ENCODE measurements around the gene NTN4. TPM values are rescaled to one million over a fixed set of nuclear protein-coding genes. Genes with fewer than 3 reads are reported as not detected.

NTN4 gene
- total and polyA plus RNA-seq, 4 donors = 3.2 to 30.5 (median 15.0) TPM

- Histone ChIP-seq H3K36me3 (ENCODE audit: control insufficient read depth in 4 of 4, insufficient read depth in 3 of 4, low read depth in 1 of 4, low read length in 3 of 4) (no peaks in the 10 kb centered on the region), H3K4me3 (ENCODE audit: low read depth in 1 of 3, low read length in 3 of 3) (no peak overlapping the region), H3K4me1 (ENCODE audit: control insufficient read depth in 4 of 4, insufficient read depth in 4 of 4, low read length in 3 of 4) (no peaks in the 10 kb centered on the region), H3K9ac (ENCODE audit: low read depth in 1 of 2, low read length in 2 of 2) (no peak overlapping the region), H3K27ac (ENCODE audit: low read depth in 1 of 2, low read length in 2 of 2) (no peak overlapping the region), H3K27me3 (ENCODE audit: control insufficient read depth in 4 of 4, insufficient read depth in 4 of 4, low read length in 3 of 4) (no peaks in the 10 kb centered on the region), H3K9me3 (ENCODE audit: control insufficient read depth in 4 of 4, low read length in 3 of 4) (no peaks in the 10 kb centered on the region)
- TF ChIP-seq RXRA (IDR thresholded peaks at IDR 0.05) (no peak), ATF3 (IDR thresholded peaks at IDR 0.05) (no peak), MAX (IDR thresholded peaks at IDR 0.05) (no peak), EGR1 (IDR thresholded peaks at IDR 0.05; ENCODE audit: low read depth in 2 of 2) (no peak), CTCF (IDR thresholded peaks at IDR 0.05; ENCODE audit: low read depth, low read length, missing input control) (no peak), JUND (IDR thresholded peaks at IDR 0.05) (no peak), RAD21 (IDR thresholded peaks at IDR 0.05) (no peak), TAF1 (conservative IDR thresholded peaks at IDR 0.05) (no peak), REST (IDR thresholded peaks at IDR 0.05) (no peak)
- DNase-seq (ENCODE audit: low spot score) = no peak
- 97% methylated on average over 6 of the region's 6 CpGs for WGBS
Observed at GRCh38 chr12:95773320-95773719, 17.2 kb downstream of the NTN4 start.

GRCh38 chr12:95767703-95768102 lies 22.9 kb downstream of the NTN4 start:
- H3K36me3 ChIP-seq (ENCODE audit: control insufficient read depth in 4 of 4, insufficient read depth in 3 of 4, low read depth in 1 of 4, low read length in 3 of 4) = no peaks in the 10 kb centered on the region
- 92% methylated on average over 6 of the region's 6 CpGs for WGBS
- H3K9me3 ChIP-seq (ENCODE audit: control insufficient read depth in 4 of 4, low read length in 3 of 4) = no peaks in the 10 kb centered on the region
- no peak overlapping the region for H3K4me3 ChIP-seq (ENCODE audit: low read depth in 1 of 3, low read length in 3 of 3)
- DNase-seq (ENCODE audit: low spot score) = no peak
- H3K27me3 ChIP-seq (ENCODE audit: control insufficient read depth in 4 of 4, insufficient read depth in 4 of 4, low read length in 3 of 4) = no peaks in the 10 kb centered on the region
- no peak overlapping the region for H3K27ac ChIP-seq (ENCODE audit: low read depth in 1 of 2, low read length in 2 of 2)
- H3K9ac ChIP-seq (ENCODE audit: low read depth in 1 of 2, low read length in 2 of 2) = no peak overlapping the region
- no peaks in the 10 kb centered on the region for H3K4me1 ChIP-seq (ENCODE audit: control insufficient read depth in 4 of 4, insufficient read depth in 4 of 4, low read length in 3 of 4)
- TF ChIP-seq HNF4G (IDR thresholded peaks at IDR 0.05) (no peak), HNF4A (conservative IDR thresholded peaks at IDR 0.05) (no peak), ZBTB33 (IDR thresholded peaks at IDR 0.05) (no peak), FOXA2 (IDR thresholded peaks at IDR 0.05) (no peak), ATF3 (IDR thresholded peaks at IDR 0.05) (no peak), EGR1 (IDR thresholded peaks at IDR 0.05; ENCODE audit: low read depth in 2 of 2) (no peak), MAX (IDR thresholded peaks at IDR 0.05) (no peak), GABPA (IDR thresholded peaks at IDR 0.05 in 1 of 2, conservative IDR thresholded peaks at IDR 0.05 in 1 of 2) (no peak), YY1 (IDR thresholded peaks at IDR 0.05) (no peak), FOXA1 (IDR thresholded peaks at IDR 0.05) (no peak), RAD21 (IDR thresholded peaks at IDR 0.05) (no peak), CTCF (IDR thresholded peaks at IDR 0.05; ENCODE audit: low read depth, low read length, missing input control) (no peak), SP1 (IDR thresholded peaks at IDR 0.05) (no peak), NR2F2 (IDR thresholded peaks at IDR 0.05) (no peak), RXRA (IDR thresholded peaks at IDR 0.05) (no peak), TAF1 (conservative IDR thresholded peaks at IDR 0.05) (no peak)

Measured in liver (tissue), 9 donors.